HG03565 (cell line): Measurements from ENCODE around the gene GALNT16.

Experiments
- ATAC-seq: cut with Tn5 transposase; IDR thresholded peaks from one replicate; pipeline ENCODE4 v1.9.1; 2021; ENCODE audit warnings: mild to moderate bottlenecking, moderate library complexity; ENCODE audit not compliant: unreplicated experiment

Gene GALNT16

GRCh38 chr14:69316449-69317101 is 56.6 kb downstream of the GALNT16 start:
- no peak for ATAC-seq

- no peak for ATAC-seq
These were observed 57.3 kb downstream of the GALNT16 start for GRCh38 chr14:69317102-69317755.

GRCh38 chr14:69317780-69318179 is 57.8 kb downstream of the GALNT16 start:
- ATAC-seq, result no peak

- no peak for ATAC-seq
These were observed 58.3 kb downstream of the GALNT16 start for GRCh38 chr14:69318241-69318640.

GRCh38 chr14:69318901-69319475 is 59.0 kb downstream of the GALNT16 start:
- ATAC-seq, result no peak

- no peak for ATAC-seq
These were observed 60.0 kb downstream of the GALNT16 start for GRCh38 chr14:69319911-69320310.

GRCh38 chr14:69320581-69321365 is 60.8 kb downstream of the GALNT16 start:
- no peak for ATAC-seq

DNA sequence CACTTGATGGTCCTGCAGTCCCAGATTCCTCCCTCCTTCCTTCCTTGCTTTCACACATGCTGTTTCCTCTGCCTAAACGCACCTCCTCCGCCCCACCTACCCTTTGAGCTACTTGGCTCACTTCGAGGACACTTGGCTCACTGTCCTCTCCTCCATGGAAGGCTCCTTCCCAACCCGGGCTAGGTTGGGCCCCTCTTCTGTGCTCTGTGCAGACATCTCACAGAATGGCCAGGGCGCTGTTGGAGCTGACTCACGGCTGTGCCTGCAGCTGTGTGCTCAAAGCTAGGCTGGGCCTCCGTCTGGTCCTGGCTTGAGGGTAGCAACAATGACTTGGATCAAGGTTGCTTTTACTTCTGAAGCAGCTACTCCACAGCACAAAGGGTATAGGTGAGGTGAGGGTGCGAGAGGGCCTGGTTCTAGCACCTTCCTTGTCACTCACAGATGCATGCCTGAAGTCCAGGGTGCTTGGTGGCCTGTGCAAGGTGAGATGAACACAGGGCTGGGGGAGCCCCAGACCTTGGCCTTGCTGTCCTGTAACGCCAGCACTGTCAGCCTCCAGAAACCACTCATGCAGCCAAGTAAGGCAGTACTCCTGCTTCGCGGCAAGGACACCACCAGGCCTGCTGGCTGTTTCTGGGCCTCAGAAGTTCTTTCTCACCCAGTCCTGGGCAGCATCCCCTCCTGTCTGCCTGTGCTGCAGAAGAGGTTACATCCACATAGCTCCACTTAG is 61.8 kb downstream of the GALNT16 start:
- ATAC-seq, result no peak

DNA sequence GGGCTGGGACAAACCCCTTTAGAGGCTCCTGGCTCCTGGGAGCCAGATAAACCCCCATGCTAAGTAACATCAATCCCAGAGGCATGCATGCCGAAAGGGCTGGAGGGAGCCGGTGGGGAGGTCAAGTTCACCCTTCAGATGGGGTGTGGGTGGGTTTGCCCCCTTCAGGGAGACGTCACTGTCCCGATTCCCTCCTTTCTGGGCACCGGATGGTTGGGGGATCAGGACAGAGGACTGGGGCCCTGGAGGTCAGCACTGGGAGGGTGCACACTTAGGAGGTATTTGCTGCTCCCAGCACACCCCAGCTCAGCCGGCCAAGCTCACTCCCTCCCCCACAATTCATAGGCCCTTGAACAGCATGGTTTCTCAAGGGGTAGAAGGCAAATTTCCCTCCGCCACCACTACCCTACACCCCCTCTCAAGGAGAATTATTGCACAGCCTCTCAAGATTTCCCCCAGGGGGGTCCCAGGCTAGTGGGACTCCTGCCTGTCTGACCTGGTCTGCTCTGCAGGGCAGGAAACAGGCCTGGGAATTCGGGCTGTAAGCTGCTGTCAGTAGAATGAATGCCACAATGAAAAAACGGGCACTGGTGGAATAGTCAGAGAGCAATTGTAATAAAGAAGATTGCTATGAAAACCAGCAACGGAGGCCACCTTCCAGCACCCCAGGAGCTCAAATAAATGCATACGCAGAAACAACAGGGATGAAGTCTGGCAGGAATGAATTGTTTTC is 63.5 kb downstream of the GALNT16 start:
- ATAC-seq, result no peak

DNA sequence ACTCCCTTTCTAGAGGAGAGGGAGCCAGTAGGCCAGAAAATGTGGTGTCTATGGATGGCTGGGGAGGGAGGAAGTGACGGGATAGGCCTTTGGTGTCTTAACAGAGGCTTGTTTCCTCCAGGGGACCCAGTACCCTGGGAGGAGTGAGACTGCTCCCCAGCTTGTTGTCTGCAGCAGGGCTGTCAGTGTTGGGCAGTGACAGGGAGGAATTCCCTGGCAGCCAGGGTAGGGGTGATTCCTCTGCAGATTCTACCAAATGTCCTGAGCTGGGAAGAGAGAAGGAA is 64.0 kb downstream of the GALNT16 start:
- no peak for ATAC-seq

DNA sequence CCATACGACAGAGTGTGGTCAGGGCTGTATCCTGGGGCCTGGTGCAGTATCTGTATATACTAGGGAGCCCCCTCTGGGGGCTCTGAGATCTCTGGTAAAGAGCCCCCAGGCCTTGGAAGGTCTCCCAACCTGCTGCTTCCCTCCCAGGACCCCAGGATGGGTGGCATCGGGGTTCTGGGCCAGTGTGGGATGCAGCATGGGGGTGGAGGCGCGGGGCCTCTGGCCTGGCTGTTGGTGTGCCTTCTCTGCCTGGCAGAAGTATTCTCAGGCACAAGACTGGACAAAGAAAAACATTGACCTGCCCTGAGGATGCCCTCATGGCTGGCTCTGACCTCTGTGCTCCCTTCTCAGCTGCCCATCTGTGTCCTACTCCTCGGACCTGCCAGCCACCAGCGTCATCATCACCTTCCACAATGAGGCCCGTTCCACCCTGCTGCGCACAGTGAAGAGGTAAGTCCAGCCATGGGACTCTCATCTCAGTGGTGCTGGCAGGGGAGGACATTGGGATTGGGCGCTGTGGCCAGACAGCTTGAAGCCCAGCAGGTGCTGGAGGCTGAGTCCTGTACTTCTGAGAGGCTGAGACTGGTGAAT is 64.5 kb downstream of the GALNT16 start:
- no peak for ATAC-seq

GRCh38 chr14:69325086-69325485 is 65.1 kb downstream of the GALNT16 start:
- ATAC-seq, result no peak

- no peak for ATAC-seq
These were observed 65.8 kb downstream of the GALNT16 start for GRCh38 chr14:69325646-69326265.

DNA sequence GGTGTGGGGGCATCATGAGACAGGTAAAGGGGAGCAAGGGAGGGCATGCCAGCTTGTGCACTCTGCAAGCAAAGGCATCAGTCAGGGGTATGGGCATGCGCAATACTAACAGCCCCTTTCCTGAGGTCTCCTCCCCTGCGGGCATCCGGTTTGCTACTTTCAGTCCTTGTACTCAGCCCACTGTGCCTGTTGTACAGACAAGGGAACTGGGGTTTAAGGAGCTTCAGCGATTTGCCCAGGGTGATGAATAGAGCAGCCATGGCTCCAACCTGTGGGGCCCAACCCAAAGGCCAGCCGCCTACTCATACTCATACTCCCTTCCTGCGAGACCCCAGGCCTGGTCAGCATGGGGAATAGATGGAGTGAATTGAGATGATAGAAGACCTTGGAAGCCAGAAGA is 66.7 kb downstream of the GALNT16 start:
- ATAC-seq, result no peak

GRCh38 chr14:69327507-69327906 is 67.5 kb downstream of the GALNT16 start:
- no peak for ATAC-seq

- ATAC-seq, result no peak
These were observed 68.4 kb downstream of the GALNT16 start for GRCh38 chr14:69328317-69328716.

DNA sequence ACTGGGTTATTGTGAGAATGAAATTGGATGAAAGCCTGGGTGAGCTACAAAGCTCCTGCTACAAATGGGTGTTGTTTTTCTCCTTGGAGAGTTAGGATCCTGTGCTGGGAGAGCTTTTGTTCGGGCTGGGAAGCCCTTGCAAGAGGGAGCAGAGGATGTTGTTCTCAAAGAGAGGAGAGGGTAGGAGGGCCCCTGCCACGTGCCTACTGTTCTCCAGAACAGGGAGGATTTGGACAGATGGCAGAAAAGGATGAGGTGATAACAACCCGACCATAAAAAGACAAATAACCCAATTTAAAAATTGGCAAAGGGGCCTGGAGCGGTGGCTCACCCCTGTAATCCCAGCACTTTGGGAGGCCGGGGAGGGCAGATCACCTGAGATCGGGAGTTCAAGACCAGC is 68.8 kb downstream of the GALNT16 start:
- no peak for ATAC-seq

- no peak for ATAC-seq
These were observed 71.2 kb downstream of the GALNT16 start for GRCh38 chr14:69331206-69331605.

DNA sequence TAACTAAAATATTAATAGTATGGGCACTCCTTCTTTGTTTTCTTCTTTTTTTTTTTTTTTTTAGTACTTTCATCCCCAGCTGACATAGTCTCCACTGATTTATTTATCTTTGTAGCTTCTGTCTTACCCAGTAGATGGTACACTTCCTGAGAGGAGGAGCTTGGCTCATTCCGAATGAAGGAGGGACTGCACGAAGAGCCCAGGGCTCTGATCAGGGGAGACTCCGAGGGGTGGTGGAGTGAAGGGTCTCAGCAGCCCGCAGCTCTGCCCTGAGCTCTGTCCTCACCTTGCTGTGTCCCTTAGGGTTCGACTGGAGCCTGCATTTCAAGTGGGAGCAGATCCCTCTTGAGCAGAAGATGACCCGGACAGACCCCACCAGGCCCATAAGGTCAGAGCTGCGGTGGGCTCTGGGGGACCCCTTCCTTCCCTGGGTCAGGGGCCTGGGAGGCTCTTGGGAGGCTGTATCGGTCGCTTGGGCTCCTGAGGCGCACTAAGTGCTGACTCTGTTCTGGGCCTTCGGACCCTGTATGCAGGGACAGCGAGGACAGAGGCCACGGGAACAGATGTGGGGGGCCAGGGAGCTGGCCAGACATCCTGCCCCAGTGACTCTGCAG is 72.9 kb downstream of the GALNT16 start:
- ATAC-seq, result no peak
